HepG2 (cell line): ENCODE results near the gene CDC37. TPM values are rescaled to one million over a fixed set of nuclear protein-coding genes. Genes with fewer than 3 reads are reported as not detected.

ENCODE experiments used
- AGO1 ChIP-seq: fragments of 200-400 bp; formaldehyde crosslinking; IDR thresholded peaks from 2 replicates; pipeline ENCODE4 v1.6.1; 2017; ENCODE audit warnings: mild to moderate bottlenecking, low read depth, low read length, moderate library complexity; ENCODE audit not compliant: poor library complexity, severe bottlenecking
- CBFB ChIP-seq: sonication (generic); formaldehyde crosslinking; IDR thresholded peaks from 2 replicates; pipeline ENCODE4 v1.4.0; 2020; ENCODE audit warnings: missing genetic modification reagents
- ETV5 ChIP-seq: IDR thresholded peaks from 2 replicates; pipeline ENCODE4 v1.6.1; 2018; ENCODE audit warnings: missing biosample characterization, missing genetic modification reagents, inconsistent platforms, borderline replicate concordance
- GATA4 ChIP-seq: sonication (generic); IDR thresholded peaks from 2 replicates; pipeline ENCODE4 v1.6.1; 2016; ENCODE audit warnings: antibody characterized with exemption, low read depth, borderline replicate concordance
- NR2F2 ChIP-seq: IDR thresholded peaks from 2 replicates; pipeline ENCODE4 v1.6.1; 2012; ENCODE audit warnings: low read depth, inconsistent platforms, borderline replicate concordance
- RARA ChIP-seq: IDR thresholded peaks from 2 replicates; pipeline ENCODE4 v1.6.1; 2016; ENCODE audit warnings: missing genetic modification reagents, missing compliant biosample characterization
- SMC3 ChIP-seq: IDR thresholded peaks from 2 replicates; pipeline ENCODE4 v1.6.1; 2011; ENCODE audit warnings: low read length, improper control_type of control experiment
- SP1 ChIP-seq, 2 experiments: fragments of 450-650 bp in 1 of 2; sonication (generic) in 1 of 2; formaldehyde crosslinking in 1 of 2; IDR thresholded peaks; 2 replicates each; pipeline versions ENCODE4 v1.4.0 to v1.6.1; 2016 to 2020; ENCODE audit warnings: missing genetic modification reagents in 1 of 2
- SRSF1 ChIP-seq: fragments of 200-400 bp; formaldehyde crosslinking; optimal IDR thresholded peaks from 2 replicates; pipeline ENCODE3; 2017; ENCODE audit warnings: mild to moderate bottlenecking, low read depth, low read length, moderate library complexity
- ZMYM3 ChIP-seq: sonication (generic); formaldehyde crosslinking; IDR thresholded peaks from 2 replicates; pipeline ENCODE4 v1.5.1; 2020; ENCODE audit warnings: mild to moderate bottlenecking, missing genetic modification reagents
- ZNF333 ChIP-seq: sonication (generic); formaldehyde crosslinking; IDR thresholded peaks from 2 replicates; pipeline ENCODE4 v1.4.0; 2020; ENCODE audit warnings: mild to moderate bottlenecking, missing genetic modification reagents, borderline replicate concordance
- ZNF501 ChIP-seq: sonication (generic); formaldehyde crosslinking; IDR thresholded peaks from 2 replicates; pipeline ENCODE4 v1.5.1; 2020; ENCODE audit warnings: mild to moderate bottlenecking, moderate library complexity, missing genetic modification reagents
- ZNF569 ChIP-seq: sonication (generic); formaldehyde crosslinking; IDR thresholded peaks from 2 replicates; pipeline ENCODE4 v1.5.0; 2020; ENCODE audit warnings: mild to moderate bottlenecking, missing genetic modification reagents, moderate library complexity, borderline replicate concordance
- ZNF660 ChIP-seq: sonication (generic); formaldehyde crosslinking; IDR thresholded peaks from 2 replicates; pipeline ENCODE4 v1.5.1; 2020; ENCODE audit warnings: mild to moderate bottlenecking, low read depth, missing genetic modification reagents, borderline replicate concordance
- ZNF703 ChIP-seq: sonication (generic); formaldehyde crosslinking; IDR thresholded peaks from 2 replicates; pipeline ENCODE4 v1.5.1; 2020; ENCODE audit warnings: missing genetic modification reagents, mild to moderate bottlenecking, moderate library complexity, borderline replicate concordance
- ZNF878 ChIP-seq: sonication (generic); formaldehyde crosslinking; IDR thresholded peaks from 2 replicates; pipeline ENCODE4 v1.8.1; 2023; ENCODE audit warnings: mild to moderate bottlenecking, missing genetic modification reagents, moderate library complexity
- polyA plus RNA-seq, 8 experiments: library from polyadenylated mRNA; depleted of rRNA in 3 of 8; stranded (reverse) in 7 of 8; unstranded in 1 of 8; fragments of >200 nt; fragmentation: Illumina TruSeq in 4 of 8; extraction: Trizol in 4 of 8; gene quantifications; 2 replicates each; pipeline versions ENCODE4 v1.2.1 to v1.2.3, GENCODE V29; 2011 to 2016; ENCODE audit warnings: low read depth in 4 of 8, missing spikeins in 1 of 8, mixed read lengths in 1 of 8; ENCODE audit not compliant: insufficient read depth in 1 of 8
- total RNA-seq, 5 experiments: library from RNA; depleted of rRNA; stranded (reverse); fragments of >200 nt; fragmentation: Illumina TruSeq; extraction: Trizol; gene quantifications; 2 replicates each; pipeline ENCODE4 v1.2.3, GENCODE V29; 2016; ENCODE audit warnings: low read depth in 1 of 5
- TF ChIP-seq, protein P1 (sequence below): sonication (generic); formaldehyde crosslinking; IDR thresholded peaks from 2 replicates; pipeline ENCODE4 v1.8.0; 2022; ENCODE audit warnings: missing genetic modification reagents, low read depth, mild to moderate bottlenecking, borderline replicate concordance
- TF ChIP-seq, protein P2 (sequence below): sonication (generic); formaldehyde crosslinking; IDR thresholded peaks from 2 replicates; pipeline ENCODE4 v1.5.0; 2020; ENCODE audit warnings: mild to moderate bottlenecking, missing genetic modification reagents, borderline replicate concordance
- TF ChIP-seq, protein P3 (sequence below), 2 experiments: sonication (generic) in 1 of 2; formaldehyde crosslinking in 1 of 2; IDR thresholded peaks; 2 replicates each; pipeline versions ENCODE4 v1.6.1 to v1.9.0; 2014 to 2022; ENCODE audit warnings: antibody characterized with exemption in 1 of 2, borderline replicate concordance in 1 of 2, inconsistent platforms in 1 of 2, low read depth in 1 of 2, missing genetic modification reagents in 1 of 2

Gene CDC37
- total and polyA plus RNA-seq, 2 of the 13 experiments (the other 11 are each of a cell fraction or from before 2014, with no cell fraction given), result 158 to 177 TPM

DNA sequence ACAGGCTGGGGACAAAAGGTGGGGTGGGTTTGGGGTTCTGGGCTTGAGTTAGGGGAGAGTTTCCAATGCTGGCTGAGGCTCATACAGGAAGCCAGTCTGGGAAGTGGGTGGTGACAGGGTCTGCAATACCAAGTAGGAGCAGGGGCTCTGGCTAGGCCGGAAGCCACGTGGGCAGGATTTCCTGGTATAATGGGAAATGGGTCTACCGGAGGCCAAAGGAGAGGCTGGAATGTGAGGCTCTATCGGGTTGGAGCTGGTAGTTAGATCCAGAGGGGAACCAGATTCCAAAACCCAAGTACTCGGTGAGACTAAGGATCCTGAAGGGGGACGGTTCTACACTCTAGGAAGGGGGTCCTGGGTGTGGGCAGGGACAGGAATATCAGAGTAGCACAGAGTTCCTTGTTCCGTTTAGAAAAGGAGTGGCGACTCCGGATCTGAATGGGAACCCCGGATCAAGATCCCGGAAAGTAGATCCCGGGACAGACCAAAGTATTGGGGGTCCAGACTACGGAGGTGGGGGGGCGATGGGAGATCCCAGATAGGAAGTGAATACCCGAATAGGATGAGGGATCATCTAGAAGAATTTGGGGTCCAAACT is 802 bp downstream of the CDC37 start (continued):
- TF ChIP-seq ZNF878 (no peak), SMC3 (no peak), ZNF569 (no peak), ZNF501 (CRISPR knock-in tag) (no peak), ZNF703 (no peak), NR2F2 (no peak), ZNF660 (CRISPR knock-in tag) (no peak), GATA4 (no peak), SRSF1 (no peak), CBFB (no peak), ZNF333 (no peak), RARA (CRISPR knock-in tag) (no peak), SP1 (IDR thresholded peaks at IDR 0.05) (no peak), SP1 (CRISPR knock-in tag; IDR thresholded peaks at IDR 0.05) (no peak), ZMYM3 (no peak), ETV5 (CRISPR knock-in tag) (peak; percentile 68), AGO1 (no peak)
- TF ChIP-seq, protein P1, sequence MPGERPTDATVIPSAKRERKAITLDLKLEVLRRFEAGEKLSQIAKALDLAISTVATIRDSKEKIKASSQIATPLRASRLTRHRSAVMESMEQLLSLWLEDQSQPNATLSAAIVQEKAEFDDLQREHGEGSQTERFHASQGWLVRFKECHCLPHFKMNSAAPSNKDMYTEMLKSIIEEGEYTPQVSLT (CRISPR knock-in tag), result no peak
- TF ChIP-seq, protein P2, sequence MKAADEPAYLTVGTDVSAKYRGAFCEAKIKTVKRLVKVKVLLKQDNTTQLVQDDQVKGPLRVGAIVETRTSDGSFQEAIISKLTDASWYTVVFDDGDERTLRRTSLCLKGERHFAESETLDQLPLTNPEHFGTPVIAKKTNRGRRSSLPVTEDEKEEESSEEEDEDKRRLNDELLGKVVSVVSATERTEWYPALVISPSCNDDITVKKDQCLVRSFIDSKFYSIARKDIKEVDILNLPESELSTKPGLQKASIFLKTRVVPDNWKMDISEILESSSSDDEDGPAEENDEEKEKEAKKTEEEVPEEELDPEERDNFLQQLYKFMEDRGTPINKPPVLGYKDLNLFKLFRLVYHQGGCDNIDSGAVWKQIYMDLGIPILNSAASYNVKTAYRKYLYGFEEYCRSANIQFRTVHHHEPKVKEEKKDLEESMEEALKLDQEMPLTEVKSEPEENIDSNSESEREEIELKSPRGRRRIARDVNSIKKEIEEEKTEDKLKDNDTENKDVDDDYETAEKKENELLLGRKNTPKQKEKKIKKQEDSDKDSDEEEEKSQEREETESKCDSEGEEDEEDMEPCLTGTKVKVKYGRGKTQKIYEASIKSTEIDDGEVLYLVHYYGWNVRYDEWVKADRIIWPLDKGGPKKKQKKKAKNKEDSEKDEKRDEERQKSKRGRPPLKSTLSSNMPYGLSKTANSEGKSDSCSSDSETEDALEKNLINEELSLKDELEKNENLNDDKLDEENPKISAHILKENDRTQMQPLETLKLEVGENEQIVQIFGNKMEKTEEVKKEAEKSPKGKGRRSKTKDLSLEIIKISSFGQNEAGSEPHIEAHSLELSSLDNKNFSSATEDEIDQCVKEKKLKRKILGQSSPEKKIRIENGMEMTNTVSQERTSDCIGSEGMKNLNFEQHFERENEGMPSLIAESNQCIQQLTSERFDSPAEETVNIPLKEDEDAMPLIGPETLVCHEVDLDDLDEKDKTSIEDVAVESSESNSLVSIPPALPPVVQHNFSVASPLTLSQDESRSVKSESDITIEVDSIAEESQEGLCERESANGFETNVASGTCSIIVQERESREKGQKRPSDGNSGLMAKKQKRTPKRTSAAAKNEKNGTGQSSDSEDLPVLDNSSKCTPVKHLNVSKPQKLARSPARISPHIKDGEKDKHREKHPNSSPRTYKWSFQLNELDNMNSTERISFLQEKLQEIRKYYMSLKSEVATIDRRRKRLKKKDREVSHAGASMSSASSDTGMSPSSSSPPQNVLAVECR, result peak; percentile 13; the same call in 1 of the 2 replicates
- TF ChIP-seq, protein P3, sequence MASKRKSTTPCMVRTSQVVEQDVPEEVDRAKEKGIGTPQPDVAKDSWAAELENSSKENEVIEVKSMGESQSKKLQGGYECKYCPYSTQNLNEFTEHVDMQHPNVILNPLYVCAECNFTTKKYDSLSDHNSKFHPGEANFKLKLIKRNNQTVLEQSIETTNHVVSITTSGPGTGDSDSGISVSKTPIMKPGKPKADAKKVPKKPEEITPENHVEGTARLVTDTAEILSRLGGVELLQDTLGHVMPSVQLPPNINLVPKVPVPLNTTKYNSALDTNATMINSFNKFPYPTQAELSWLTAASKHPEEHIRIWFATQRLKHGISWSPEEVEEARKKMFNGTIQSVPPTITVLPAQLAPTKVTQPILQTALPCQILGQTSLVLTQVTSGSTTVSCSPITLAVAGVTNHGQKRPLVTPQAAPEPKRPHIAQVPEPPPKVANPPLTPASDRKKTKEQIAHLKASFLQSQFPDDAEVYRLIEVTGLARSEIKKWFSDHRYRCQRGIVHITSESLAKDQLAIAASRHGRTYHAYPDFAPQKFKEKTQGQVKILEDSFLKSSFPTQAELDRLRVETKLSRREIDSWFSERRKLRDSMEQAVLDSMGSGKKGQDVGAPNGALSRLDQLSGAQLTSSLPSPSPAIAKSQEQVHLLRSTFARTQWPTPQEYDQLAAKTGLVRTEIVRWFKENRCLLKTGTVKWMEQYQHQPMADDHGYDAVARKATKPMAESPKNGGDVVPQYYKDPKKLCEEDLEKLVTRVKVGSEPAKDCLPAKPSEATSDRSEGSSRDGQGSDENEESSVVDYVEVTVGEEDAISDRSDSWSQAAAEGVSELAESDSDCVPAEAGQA (IDR thresholded peaks at IDR 0.05; ENCODE audit: low read depth), result no peak
- TF ChIP-seq, protein P3 (CRISPR knock-in tag; IDR thresholded peaks at IDR 0.05; ENCODE audit: borderline replicate concordance), result no peak
